BLaER1 treated with 17β-estradiol and CSF1 and Interleukin-3, amounts not matched to agents 10 nM and 100 nM (cell line): ENCODE results near the gene FXYD4.

Experiments
- H3K27ac ChIP-seq, 11 experiments: shearing (Covaris generic); formaldehyde crosslinking; 2 replicates each; pipeline ENCODE4 v1.8.1; 2022
- H3K27me3 ChIP-seq, 11 experiments: shearing (Covaris generic); formaldehyde crosslinking; 2 replicates each; pipeline ENCODE4 v1.8.1; 2022
- H3K36me3 ChIP-seq, 11 experiments: shearing (Covaris generic); formaldehyde crosslinking; 2 replicates each; pipeline ENCODE4 v1.8.1; 2022
- H3K4me1 ChIP-seq, 10 experiments: shearing (Covaris generic); formaldehyde crosslinking; 2 replicates each; pipeline ENCODE4 v1.8.1; 2022
- H3K4me2 ChIP-seq, 11 experiments: shearing (Covaris generic); formaldehyde crosslinking; 2 replicates each; pipeline ENCODE4 v1.8.1; 2022
- H3K4me3 ChIP-seq, 10 experiments: shearing (Covaris generic); formaldehyde crosslinking; 2 replicates each; pipeline ENCODE4 v1.8.1; 2022
- H3K9ac ChIP-seq, 11 experiments: shearing (Covaris generic); formaldehyde crosslinking; 2 replicates each; pipeline ENCODE4 v1.8.1; 2022
- H3K9me3 ChIP-seq, 11 experiments: shearing (Covaris generic); formaldehyde crosslinking; replicated peaks in 1 of 11; 2 replicates each; pipeline ENCODE4 v1.8.1; 2022
- H4K20me1 ChIP-seq, 11 experiments: shearing (Covaris generic); formaldehyde crosslinking; 2 replicates each; pipeline ENCODE4 v1.8.1; 2022
- Cebpa-rat ChIP-seq, 11 experiments: shearing (Covaris generic); IDR thresholded peaks; 2 replicates each; pipeline ENCODE4 v1.8.1; 2022

The FXYD4 gene

GRCh38 chr10:43409385-43410109 is 38.1 kb downstream of the FXYD4 start:
- peak overlapping the region; percentile 69 to 89 (median 85) for H3K4me2 ChIP-seq
- peaks cover 0 to 26% (median 13%) of the 10 kb centered on the region in 11 experiments; a peak in 11 of 22 replicates for H3K36me3 ChIP-seq
- peaks cover 25 to 39% (median 29%) of the 10 kb centered on the region in 11 experiments for H4K20me1 ChIP-seq
- H3K4me3 ChIP-seq, result peak overlapping the region; percentile 76 to 95 (median 86)
- H3K27ac ChIP-seq, result peak overlapping the region; percentile 77 to 100 (median 99)
- H3K9me3 ChIP-seq, result 0 out of 22 replicates have a peak, but pooled peaks cover 0 to 3% (median 0%) of the 10 kb centered on the region in 11 experiments
- H3K27me3 ChIP-seq, result no peaks in the 10 kb centered on the region
- H3K4me1 ChIP-seq, result peaks cover 26 to 54% (median 36%) of the 10 kb centered on the region in 10 experiments
- peak overlapping the region; percentile 78 to 100 (median 99) for H3K9ac ChIP-seq
- TF ChIP-seq Cebpa-rat (IDR thresholded peaks at IDR 0.05), result 0 out of 22 replicates have a peak, but pooled peaks of 1 of the 11 experiments have one; percentile 10

DNA sequence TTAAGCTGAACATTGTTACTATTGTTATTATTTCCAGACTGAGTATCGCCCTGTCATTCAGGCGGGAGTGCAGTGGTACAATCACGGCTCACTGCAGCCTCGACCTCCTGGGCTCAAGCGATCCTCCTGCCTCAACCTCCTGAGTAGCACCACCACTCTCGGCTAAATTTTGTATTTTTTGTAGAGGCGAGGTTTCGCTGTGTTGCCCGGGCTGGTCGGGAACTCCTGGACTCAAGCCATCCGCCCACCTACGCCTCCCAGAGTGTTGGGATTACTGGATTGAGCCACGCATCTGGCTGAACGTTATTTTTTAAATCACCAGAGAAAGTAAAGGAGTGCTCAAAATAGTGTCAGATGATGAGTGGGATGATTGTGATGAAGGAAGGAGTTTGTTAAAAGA is 38.9 kb downstream of the FXYD4 start:
- Histone ChIP-seq H3K27me3 (no peaks in the 10 kb centered on the region), H3K4me2 (peak overlapping the region; percentile 69 to 89 (median 85)), H3K27ac (peak overlapping the region; percentile 77 to 100 (median 99)), H3K36me3 (peaks cover 0 to 18% (median 11%) of the 10 kb centered on the region in 11 experiments; a peak in 11 of 22 replicates), H3K4me1 (peaks cover 22 to 53% (median 28%) of the 10 kb centered on the region in 10 experiments), H3K9ac (peak overlapping the region; percentile 78 to 100 (median 99); a peak in 21 of 22 replicates), H4K20me1 (peaks cover 17 to 31% (median 21%) of the 10 kb centered on the region in 11 experiments; a peak in 21 of 22 replicates), H3K4me3 (peak overlapping the region in 9 of 10 experiments; percentile 76 to 95 (median 87); a peak in 14 of 20 replicates), H3K9me3 (0 out of 22 replicates have a peak, but pooled peaks cover 0 to 3% (median 0%) of the 10 kb centered on the region in 11 experiments)
- no peak for TF ChIP-seq Cebpa-rat (IDR thresholded peaks at IDR 0.05)

- Histone ChIP-seq H3K27me3 (no peaks in the 10 kb centered on the region), H3K9me3 (0 out of 22 replicates have a peak, but pooled peaks cover 0 to 3% (median 0%) of the 10 kb centered on the region in 11 experiments), H3K9ac (peak overlapping the region in 1 of 11 experiments; percentile 0; a peak in 1 of 22 replicates), H3K4me1 (peaks cover 16 to 58% (median 26%) of the 10 kb centered on the region in 10 experiments), H4K20me1 (peaks cover 6 to 19% (median 9%) of the 10 kb centered on the region in 11 experiments; a peak in 21 of 22 replicates), H3K4me3 (no peak overlapping the region), H3K4me2 (0 out of 22 replicates have a peak overlapping the region, but pooled peaks of 1 of the 11 experiments have one; percentile 3), H3K27ac (peak overlapping the region in 3 of 11 experiments; percentile 12 to 99 (median 44); a peak in 4 of 22 replicates), H3K36me3 (peaks cover 0 to 6% (median 2%) of the 10 kb centered on the region in 11 experiments; a peak in 9 of 22 replicates)
- TF ChIP-seq Cebpa-rat (IDR thresholded peaks at IDR 0.05), result no peak
Measured at GRCh38 chr10:43411536-43411935, 40.1 kb downstream of the FXYD4 start.

GRCh38 chr10:43415544-43415943 is 44.1 kb downstream of the FXYD4 start:
- no peak for TF ChIP-seq Cebpa-rat (IDR thresholded peaks at IDR 0.05)
- H3K36me3 ChIP-seq, result no peaks in the 10 kb centered on the region
- peaks cover 35 to 83% (median 46%) of the 10 kb centered on the region in 10 experiments for H3K4me1 ChIP-seq
- H4K20me1 ChIP-seq, result no peaks in the 10 kb centered on the region
- no peaks in the 10 kb centered on the region for H3K27me3 ChIP-seq
- no peak overlapping the region for H3K4me3 ChIP-seq
- H3K4me2 ChIP-seq, result peak overlapping the region in 3 of 11 experiments; percentile 9 to 18 (median 14); a peak in 1 of 22 replicates
- peak overlapping the region in 7 of 11 experiments; percentile 2 to 98 (median 52); a peak in 10 of 22 replicates for H3K27ac ChIP-seq
- H3K9me3 ChIP-seq, result peaks cover 0 to 19% (median 17%) of the 10 kb centered on the region in 11 experiments; a peak in 18 of 22 replicates
- H3K9ac ChIP-seq, result no peak overlapping the region

DNA sequence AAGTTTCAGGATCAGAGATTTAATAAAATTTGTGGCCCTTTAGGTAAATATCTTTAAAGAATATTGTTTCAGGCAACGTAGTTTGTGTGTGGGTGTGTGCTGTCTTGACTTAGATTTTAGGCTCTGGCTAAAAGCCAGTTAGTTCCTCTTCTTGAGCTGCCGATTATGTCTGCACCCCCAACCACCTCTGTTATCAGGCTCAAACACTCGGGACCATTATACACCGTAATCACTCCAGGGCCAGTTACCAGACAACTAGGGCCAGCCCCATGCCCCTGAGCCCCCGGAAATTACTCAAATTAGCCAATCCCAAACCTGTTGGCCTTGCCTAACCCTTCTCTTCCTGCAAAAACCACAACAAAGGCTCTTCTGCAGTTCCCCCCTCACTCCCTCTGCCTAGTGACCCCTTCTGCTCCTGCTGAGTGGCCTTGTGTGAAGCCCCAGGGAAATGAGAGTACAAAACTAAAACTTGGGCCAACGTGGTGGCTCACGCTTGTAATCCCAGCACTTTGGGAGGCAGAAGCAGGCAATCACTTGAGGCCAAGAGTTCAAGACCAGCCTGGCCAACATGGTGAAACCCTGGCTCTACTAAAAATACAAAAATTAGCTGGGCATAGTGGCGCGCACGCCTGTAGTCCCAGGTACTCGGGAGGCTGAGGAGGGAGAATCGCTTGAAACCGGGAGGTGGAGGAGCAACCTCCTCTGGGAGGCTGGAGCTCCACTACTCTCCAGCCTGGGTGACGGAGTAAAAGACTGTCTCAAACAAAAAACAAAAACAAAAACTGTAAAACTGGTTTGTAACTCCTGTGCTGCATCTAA is 46.7 kb downstream of the FXYD4 start:
- Histone ChIP-seq H3K9me3 (peaks cover 0 to 19% (median 17%) of the 10 kb centered on the region in 11 experiments; a peak in 18 of 22 replicates), H4K20me1 (no peaks in the 10 kb centered on the region), H3K27ac (peak overlapping the region; percentile 65 to 99 (median 96); a peak in 21 of 22 replicates), H3K4me3 (peak overlapping the region in 7 of 10 experiments; percentile 18 to 57 (median 21); a peak in 9 of 20 replicates), H3K36me3 (no peaks in the 10 kb centered on the region), H3K4me2 (peak overlapping the region; percentile 69 to 91 (median 84)), H3K9ac (peak overlapping the region; percentile 63 to 94 (median 79); a peak in 21 of 22 replicates), H3K4me1 (peaks cover 45 to 81% (median 52%) of the 10 kb centered on the region in 10 experiments), H3K27me3 (no peaks in the 10 kb centered on the region)
- peak in 9 of 11 experiments; percentile 77 to 98 (median 94); a peak in 17 of 22 replicates for TF ChIP-seq Cebpa-rat (IDR thresholded peaks at IDR 0.05)

DNA sequence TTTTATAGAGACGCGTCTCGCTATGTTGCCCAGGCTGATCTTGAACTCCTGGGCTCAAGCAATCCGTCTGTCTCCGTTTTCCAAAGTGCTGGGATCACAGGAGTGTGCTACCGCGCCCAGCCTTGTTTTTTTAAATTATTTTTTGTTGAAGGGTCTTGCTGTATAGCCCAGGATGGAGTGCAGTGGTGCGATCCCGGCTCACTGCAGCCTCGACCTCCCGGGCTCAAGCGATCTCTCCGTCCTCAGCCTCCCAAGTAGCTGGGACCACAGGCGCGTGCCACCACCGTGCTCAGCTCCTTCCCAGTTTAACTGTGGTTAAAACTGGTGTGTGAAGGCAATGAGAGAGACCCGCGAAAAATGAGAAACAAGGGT is 48.5 kb downstream of the FXYD4 start:
- Histone ChIP-seq H3K9me3 (peaks cover 0 to 26% (median 17%) of the 10 kb centered on the region in 11 experiments; a peak in 18 of 22 replicates), H3K27me3 (no peaks in the 10 kb centered on the region), H4K20me1 (no peaks in the 10 kb centered on the region), H3K9ac (peak overlapping the region; percentile 87 to 96 (median 90)), H3K36me3 (no peaks in the 10 kb centered on the region), H3K4me3 (peak overlapping the region; percentile 44 to 68 (median 58)), H3K27ac (peak overlapping the region; percentile 90 to 99 (median 96)), H3K4me2 (peak overlapping the region; percentile 81 to 93 (median 86)), H3K4me1 (peaks cover 46 to 76% (median 61%) of the 10 kb centered on the region in 10 experiments)
- TF ChIP-seq Cebpa-rat (IDR thresholded peaks at IDR 0.05), result no peak

- Histone ChIP-seq H4K20me1 (no peaks in the 10 kb centered on the region), H3K4me2 (peak overlapping the region; percentile 81 to 93 (median 86)), H3K9me3 (peaks cover 0 to 26% (median 17%) of the 10 kb centered on the region in 11 experiments; a peak in 18 of 22 replicates), H3K27ac (peak overlapping the region; percentile 90 to 99 (median 96)), H3K27me3 (no peaks in the 10 kb centered on the region), H3K36me3 (no peaks in the 10 kb centered on the region), H3K4me1 (peaks cover 46 to 70% (median 61%) of the 10 kb centered on the region in 10 experiments), H3K9ac (peak overlapping the region; percentile 87 to 96 (median 90)), H3K4me3 (peak overlapping the region; percentile 44 to 68 (median 58))
- TF ChIP-seq Cebpa-rat (IDR thresholded peaks at IDR 0.05), result peak; percentile 46 to 97 (median 91); a peak in 19 of 22 replicates
Measured at GRCh38 chr10:43420369-43421200, 49.1 kb downstream of the FXYD4 start.
